Tongue (tissue), 2 donors: ENCODE measurements around the gene FKBP14. TPM values are rescaled to one million over a fixed set of nuclear protein-coding genes. Genes with fewer than 3 reads are reported as not detected.
"Not testable (repeated sequence)": the region's sequence is repeated elsewhere in the genome, so short reads cannot be mapped to it uniquely, and the experiment has no call there.

Experiments
- DNase-seq: peaks from one replicate; pipeline ENCODE4 v3.0.0-alpha.2; 2015
- total RNA-seq: library from RNA; depleted of rRNA; stranded (reverse); fragments of >200 nt; gene quantifications from one replicate; pipeline ENCODE4 v1.2.3, GENCODE V29; 2014

Gene FKBP14
- total RNA-seq, 1 donor from 2014 or later: 23.7 TPM

GRCh38 chr7:29989257-29989995 lies 37.1 kb downstream of the FKBP14 start, which contains the start of gene SCRN1:
Gene SCRN1 (minus strand): TSS chr7:29989801. CDS start chr7:29969067, 20,734 bp downstream.
- peak; percentile 81 for DNase-seq

- DNase-seq: peak; percentile 68
Measured at GRCh38 chr7:29988424-29989256, 37.9 kb downstream of the FKBP14 start.

DNA sequence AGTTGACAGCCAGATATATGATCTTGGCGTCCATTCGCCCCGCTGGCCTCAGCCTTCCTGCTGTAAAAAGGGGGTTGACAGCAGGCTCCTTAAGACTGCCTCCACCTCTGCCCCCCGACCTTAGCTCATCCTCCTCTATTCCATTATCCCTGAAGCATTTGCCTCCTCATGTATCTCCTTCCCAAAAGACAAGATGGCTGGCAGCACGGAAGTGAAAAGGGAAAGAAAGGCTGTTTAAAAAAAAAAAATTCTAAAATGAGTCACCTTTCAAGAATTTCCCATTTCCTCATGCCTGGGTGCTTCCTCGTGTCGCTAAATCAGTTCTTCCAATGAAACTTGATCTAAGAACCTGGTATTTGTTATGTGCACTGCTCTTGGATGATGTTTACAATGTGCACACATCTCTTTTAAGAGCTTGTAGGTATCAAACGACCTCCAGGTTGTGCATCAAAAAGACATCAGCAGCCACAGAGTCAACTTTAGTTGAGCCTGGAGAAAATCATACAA lies 38.6 kb downstream of the FKBP14 start:
- DNase-seq: peak; percentile 42

- no peak for DNase-seq
Measured at GRCh38 chr7:29987083-29987482, 39.4 kb downstream of the FKBP14 start.

GRCh38 chr7:29980151-29980550 lies 46.4 kb downstream of the FKBP14 start:
- DNase-seq: no peak

DNA sequence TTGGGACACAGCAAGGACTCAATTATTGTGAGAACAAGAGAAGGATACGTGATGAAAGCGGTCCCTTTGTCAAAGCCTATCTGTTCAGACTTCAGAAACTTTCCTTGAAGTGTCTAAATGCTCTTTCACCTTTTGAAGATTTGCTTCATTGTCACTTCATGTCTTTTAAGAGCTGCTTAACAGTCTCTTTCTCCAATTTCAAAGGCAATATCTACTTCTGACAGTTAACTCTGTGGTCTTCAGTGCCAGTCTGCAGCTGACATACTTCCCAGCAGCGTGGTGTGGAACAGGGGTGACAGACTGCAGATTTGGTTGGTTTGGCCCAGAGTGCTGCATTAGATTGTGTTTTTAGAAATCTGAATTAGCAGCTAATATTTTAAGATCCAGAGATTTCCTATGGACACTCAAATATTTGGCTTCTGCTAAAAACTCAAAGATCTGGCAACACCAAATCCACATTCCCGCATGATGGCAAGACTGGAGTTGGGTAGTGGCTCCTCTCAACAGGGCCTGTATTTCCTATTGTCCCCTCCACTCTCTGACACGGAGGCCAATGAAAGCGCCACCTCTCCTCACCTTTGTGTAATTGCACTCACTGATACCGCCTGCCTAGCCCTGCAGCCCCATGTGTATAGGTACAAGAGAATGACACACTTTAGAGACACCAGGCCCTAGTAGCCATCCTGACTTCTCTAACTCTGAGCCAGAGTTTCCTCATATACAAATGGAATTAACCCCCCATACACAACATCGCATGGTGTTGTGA lies 48.4 kb downstream of the FKBP14 start:
- no peak for DNase-seq

DNA sequence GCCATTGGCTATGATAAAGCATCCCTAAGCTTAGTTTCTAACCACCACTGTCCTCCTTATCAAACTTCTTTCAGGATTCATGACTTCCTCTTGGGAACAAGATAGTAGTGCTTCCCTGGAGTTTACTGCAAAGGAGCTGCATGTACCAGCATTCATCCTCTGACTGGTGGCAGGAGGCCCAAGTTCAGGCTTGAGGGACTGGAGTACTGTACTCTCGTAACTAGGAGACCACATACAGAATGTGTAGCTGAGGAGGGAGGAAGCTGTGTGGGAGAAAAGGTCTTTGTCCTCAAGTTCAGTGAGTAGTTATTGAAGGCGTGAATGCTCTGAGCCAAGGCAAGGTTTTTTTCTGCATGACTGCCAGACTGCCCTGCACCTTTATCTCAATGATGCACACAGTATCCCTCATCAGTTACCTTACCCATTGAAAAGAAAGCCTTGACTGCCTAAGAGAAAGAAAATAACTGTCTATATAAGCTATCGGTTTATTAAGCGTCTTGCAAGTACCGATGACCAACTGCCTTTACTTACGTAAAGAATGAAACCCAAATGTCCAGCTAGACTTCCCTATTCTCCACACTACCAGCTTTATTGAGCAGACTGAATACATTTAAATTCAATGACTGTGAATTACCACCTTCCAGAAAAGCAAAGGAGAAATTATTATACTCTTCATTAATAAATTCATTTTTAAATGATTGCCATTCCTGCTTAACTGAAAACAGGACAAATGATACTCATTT lies 49.7 kb downstream of the FKBP14 start:
- DNase-seq: peak; percentile 40

GRCh38 chr7:29976266-29976665 lies 50.2 kb downstream of the FKBP14 start:
- no peak for DNase-seq

DNA sequence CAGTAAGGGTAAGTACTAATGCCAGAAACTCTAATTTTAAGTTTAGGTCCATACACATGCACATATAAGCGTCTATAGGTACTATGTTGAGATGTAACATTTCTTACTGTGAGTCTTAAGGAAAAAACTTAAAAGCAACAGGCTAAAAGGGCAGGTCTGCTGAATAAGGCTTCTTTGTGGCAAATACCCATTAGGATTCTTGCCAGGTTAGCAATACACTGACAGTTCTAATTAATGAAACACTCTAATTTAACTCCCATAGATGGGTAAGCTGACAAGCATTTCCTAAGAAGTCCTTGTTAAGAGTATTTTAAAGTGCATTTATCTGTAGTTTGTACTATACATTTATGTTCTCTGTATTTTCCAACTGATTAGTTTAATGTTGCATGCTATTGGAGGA lies 50.9 kb downstream of the FKBP14 start:
- no peak for DNase-seq

DNA sequence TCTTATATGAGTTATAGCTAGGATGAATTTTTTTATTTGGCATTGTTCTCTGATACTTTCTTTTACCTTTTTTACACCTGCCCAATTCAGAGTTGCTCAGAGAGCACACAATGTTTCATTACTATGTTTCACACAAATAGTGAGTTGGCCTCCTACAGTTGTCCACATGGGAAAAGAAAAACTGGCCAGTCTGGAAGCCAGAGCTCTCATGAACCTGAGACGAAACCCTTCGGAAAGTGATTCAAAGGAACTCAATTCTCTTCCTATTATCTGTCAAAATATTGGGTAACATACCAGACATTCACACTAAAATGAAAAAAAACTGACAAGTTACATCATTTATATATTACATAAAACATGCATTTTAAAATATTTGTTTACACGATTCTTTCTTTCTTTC lies 52.2 kb downstream of the FKBP14 start:
- no peak for DNase-seq

DNA sequence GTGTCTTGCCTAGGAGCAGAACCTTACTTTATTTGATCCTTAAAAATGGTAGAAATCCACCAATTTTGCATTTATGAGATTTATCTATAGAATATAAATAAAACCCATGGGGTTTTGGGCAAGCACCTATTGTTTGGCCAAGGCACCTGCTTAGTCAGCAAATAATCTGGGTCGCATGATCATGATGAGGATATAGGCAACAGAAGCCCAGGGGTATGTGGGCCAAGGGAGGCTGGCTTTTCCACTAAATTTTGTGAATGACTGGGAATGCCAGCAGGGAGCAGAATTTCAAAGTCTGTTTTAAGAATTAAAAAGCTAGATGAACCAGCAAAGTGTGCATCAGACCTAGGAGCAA lies 54.2 kb downstream of the FKBP14 start:
- no peak for DNase-seq

- DNase-seq: no peak
Measured at GRCh38 chr7:29971566-29972314, 54.8 kb downstream of the FKBP14 start.

DNA sequence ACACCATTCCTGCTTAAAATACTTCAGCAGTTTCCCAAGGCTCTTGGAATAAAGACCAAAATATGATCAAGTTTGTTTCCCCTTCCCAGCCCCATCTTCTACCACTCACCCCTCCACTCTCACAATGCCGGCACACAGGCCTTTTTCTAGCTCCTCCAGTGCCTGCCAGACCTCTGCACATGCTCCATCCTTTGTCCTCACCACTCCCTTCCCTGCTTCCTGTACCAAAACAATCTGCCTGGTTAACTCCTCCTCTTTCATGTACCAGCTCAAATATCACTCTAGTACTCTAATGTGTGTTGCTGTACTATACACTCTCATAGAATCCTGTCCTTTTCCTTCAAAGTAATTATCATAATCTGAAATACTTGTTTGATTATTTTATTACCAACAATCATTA lies 56.3 kb downstream of the FKBP14 start:
- no peak for DNase-seq

GRCh38 chr7:29969738-29970137 lies 56.8 kb downstream of the FKBP14 start:
- DNase-seq: no peak

- DNase-seq: no peak
Measured at GRCh38 chr7:29968683-29969395, 57.7 kb downstream of the FKBP14 start.

GRCh38 chr7:29965030-29965429 lies 61.5 kb downstream of the FKBP14 start:
- no peak for DNase-seq

GRCh38 chr7:29962035-29962434 lies 64.5 kb downstream of the FKBP14 start:
- DNase-seq: no peak

DNA sequence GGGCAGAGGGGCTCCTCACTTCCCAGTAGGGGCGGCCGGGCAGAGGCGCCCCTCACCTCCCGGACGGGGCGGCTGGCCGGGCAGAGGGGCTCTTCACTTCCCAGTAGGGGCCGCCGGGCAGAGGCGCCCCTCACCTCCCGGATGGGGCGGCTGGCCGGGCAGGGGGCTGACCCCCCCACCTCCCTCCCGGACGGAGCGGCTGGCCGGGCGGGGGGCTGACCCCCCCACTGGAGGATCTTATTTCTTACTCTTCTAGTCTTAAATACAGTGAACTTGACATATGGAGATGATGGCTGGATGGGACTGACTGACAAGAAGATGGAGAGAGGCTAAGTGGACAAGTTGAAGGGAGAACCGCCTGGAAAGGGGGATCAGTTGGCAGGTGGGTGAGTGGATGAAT lies 64.9 kb downstream of the FKBP14 start:
- DNase-seq: not testable (repeated sequence)
